HCT116 (cell line): ENCODE measurements around the gene EPHA2.

Experiments
- CTCF ChIP-seq, 3 experiments: fragments of 200-600 bp in 1 of 3; sonication (generic) in 1 of 3; IDR thresholded peaks in 2 of 3; conservative IDR thresholded peaks in 1 of 3; 2 replicates each; pipeline ENCODE4 v1.5.1; 2012 to 2017; ENCODE audit warnings: low read depth in 2 of 3, low read length in 2 of 3, antibody characterized with exemption in 1 of 3, borderline replicate concordance in 1 of 3, control low read depth in 1 of 3, mild to moderate bottlenecking in 1 of 3, mixed read lengths in 1 of 3, mixed run types in 1 of 3, moderate library complexity in 1 of 3; ENCODE audit not compliant: insufficient read depth in 1 of 3
- POLR2AphosphoS5 ChIP-seq: IDR thresholded peaks from 2 replicates; pipeline ENCODE4 v1.6.1; 2011; ENCODE audit warnings: mild to moderate bottlenecking, low read depth, low read length, moderate library complexity
- RAD21 ChIP-seq: IDR thresholded peaks from 2 replicates; pipeline ENCODE4 v1.6.1; 2012; ENCODE audit warnings: low read depth, mild to moderate bottlenecking
- ZBTB33 ChIP-seq: IDR thresholded peaks from 2 replicates; pipeline ENCODE4 v1.6.1; 2011; ENCODE audit warnings: mild to moderate bottlenecking, low read length, moderate library complexity; ENCODE audit not compliant: insufficient replicate concordance; ENCODE audit errors: extremely low read depth
- ZFX ChIP-seq: fragments of 450-650 bp; IDR thresholded peaks from 2 replicates; pipeline ENCODE4 v1.6.1; 2017

- TF ChIP-seq CTCF (IDR thresholded peaks at IDR 0.05 in 2 of 3, conservative IDR thresholded peaks at IDR 0.05 in 1 of 3; ENCODE audit: borderline replicate concordance in 1 of 3, insufficient read depth in 1 of 3, low read depth in 2 of 3, low read length in 2 of 3) = no peak
- TF ChIP-seq POLR2AphosphoS5 = no peak
- TF ChIP-seq RAD21 = no peak
- TF ChIP-seq ZFX = no peak
- TF ChIP-seq ZBTB33 = no peak
Observed at GRCh38 chr1:16131636-16132324, 24.1 kb downstream of the EPHA2 start.
